Measurements from ENCODE around the gene GSK3B.
A peak's percentile ranks its signal among the peaks of the same experiment; 100 is the strongest.

The GSK3B gene

DNA sequence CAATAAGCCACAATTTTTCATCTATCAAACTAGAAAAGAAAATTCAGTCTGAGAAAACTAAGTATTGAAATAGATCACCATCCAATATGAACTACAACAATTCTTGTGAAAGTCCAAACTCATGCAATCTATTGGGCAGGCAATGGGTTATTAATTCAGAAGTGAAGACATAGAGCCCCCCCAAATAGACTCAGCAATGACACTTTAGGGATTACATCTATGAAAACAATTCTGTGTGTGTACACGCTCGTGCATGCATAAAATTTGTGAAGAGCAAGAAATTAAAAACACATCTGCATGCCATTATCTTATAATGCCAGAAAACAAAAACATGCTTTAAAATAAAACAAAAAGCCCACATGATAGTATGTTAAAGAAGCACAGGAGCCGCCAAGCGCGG is 161.0 kb downstream of the GSK3B start:
- H3K36me3 ChIP-seq (ENCODE audit: control insufficient read depth in 4 of 4, insufficient read depth in 4 of 4, low read length in 3 of 4), result peaks cover 0 to 5% (median 2%) of the 10 kb centered on the region in 4 experiments
- H3K27me3 ChIP-seq (replicated peaks in 2 of 5; ENCODE audit: control insufficient read depth in 4 of 5, insufficient read depth in 5 of 5, low read length in 4 of 5), result no peaks in the 10 kb centered on the region
- CTCF ChIA-PET, result interaction anchor here (0.6 kb wide), 1 partner anchor 47 kb away, joined by 3 read pairs; no protein-coding TSS in a partner anchor
- no peak overlapping the region for H3K4me3 ChIP-seq (ENCODE audit: control insufficient read depth in 1 of 7, extremely low read depth in 1 of 7, insufficient read depth in 4 of 7, low read depth in 2 of 7, low read length in 6 of 7)
- H3K4me1 ChIP-seq (ENCODE audit: control extremely low read depth in 1 of 4, control insufficient read depth in 4 of 4, insufficient read depth in 4 of 4, low read length in 3 of 4), result no peaks in the 10 kb centered on the region
- POLR2A ChIA-PET, result no interaction called here
- no peak for DNase-seq
- 94% methylated on average over 3 of the region's 5 CpGs for WGBS (ENCODE audit: insufficient coverage)
- H3K9me3 ChIP-seq (ENCODE audit: control extremely low read depth in 1 of 5, control insufficient read depth in 4 of 5, insufficient read depth in 2 of 5, low read depth in 1 of 5, low read length in 4 of 5), result peaks cover 0 to 8% (median 0%) of the 10 kb centered on the region in 5 experiments
- H3K27ac ChIP-seq (ENCODE audit: insufficient read depth in 1 of 2, low read depth in 1 of 2, low read length in 2 of 2, poor library complexity in 1 of 2, severe bottlenecking in 2 of 2), result no peak overlapping the region

DNA sequence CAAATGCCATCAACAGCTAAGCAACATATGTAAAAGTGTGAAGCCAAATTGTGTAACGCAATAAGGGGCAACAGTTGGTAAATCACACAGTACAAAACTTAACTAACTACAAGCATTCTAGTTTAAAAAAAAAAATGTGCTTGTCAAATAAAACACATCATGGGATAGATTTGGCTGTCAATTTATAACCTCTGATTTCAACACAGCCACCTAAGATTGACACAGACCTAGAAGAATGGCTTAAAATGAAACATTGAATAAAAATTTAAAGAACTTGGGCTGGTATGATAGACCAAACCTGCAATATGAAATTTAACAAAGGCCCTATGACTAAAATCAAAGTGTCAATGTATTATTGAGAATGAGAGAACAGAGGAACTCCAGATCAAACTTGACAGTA is 164.0 kb downstream of the GSK3B start:
- Histone ChIP-seq H3K4me1 (ENCODE audit: control extremely low read depth in 1 of 4, control insufficient read depth in 4 of 4, insufficient read depth in 4 of 4, low read length in 3 of 4) (no peaks in the 10 kb centered on the region), H3K9me3 (ENCODE audit: control extremely low read depth in 1 of 5, control insufficient read depth in 4 of 5, insufficient read depth in 2 of 5, low read depth in 1 of 5, low read length in 4 of 5) (peaks cover 0 to 7% (median 0%) of the 10 kb centered on the region in 5 experiments), H3K27me3 (replicated peaks in 2 of 5; ENCODE audit: control insufficient read depth in 4 of 5, insufficient read depth in 5 of 5, low read length in 4 of 5) (no peaks in the 10 kb centered on the region), H3K36me3 (ENCODE audit: control insufficient read depth in 4 of 4, insufficient read depth in 4 of 4, low read length in 3 of 4) (no peaks in the 10 kb centered on the region), H3K4me3 (ENCODE audit: control insufficient read depth in 1 of 7, extremely low read depth in 1 of 7, insufficient read depth in 4 of 7, low read depth in 2 of 7, low read length in 6 of 7) (no peak overlapping the region), H3K27ac (ENCODE audit: insufficient read depth in 1 of 2, low read depth in 1 of 2, low read length in 2 of 2, poor library complexity in 1 of 2, severe bottlenecking in 2 of 2) (no peak overlapping the region)
- POLR2A ChIA-PET, result no interaction called here
- no peak for DNase-seq
- CTCF ChIA-PET, result no interaction called here
- WGBS (ENCODE audit: insufficient coverage), result no CpG with 5 or more reads among the region's 1 CpG

DNA sequence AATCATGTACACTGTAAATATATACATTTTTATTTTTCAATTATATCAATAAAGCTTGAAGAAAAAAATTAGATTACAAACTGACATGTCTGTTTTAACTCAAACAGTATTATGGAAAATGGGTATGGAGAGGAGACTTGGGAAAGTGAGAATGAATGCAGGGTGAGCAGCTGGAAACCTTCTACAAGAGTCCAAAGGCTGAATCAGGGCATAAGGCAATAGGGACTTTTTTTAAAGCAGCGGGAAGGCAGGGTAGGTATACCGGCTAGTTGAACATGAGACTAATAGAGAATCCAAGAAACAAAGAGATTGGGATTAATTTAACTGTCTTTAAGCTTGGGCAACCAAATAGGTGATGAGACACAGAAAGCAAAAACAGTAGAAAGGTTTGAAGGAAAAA is 167.1 kb downstream of the GSK3B start:
- ChIA-PET POLR2A (interaction anchor here (0.6 kb wide), 1 partner anchor 21 kb away, joined by 3 read pairs; no protein-coding TSS in a partner anchor), CTCF (no interaction called here)
- Histone ChIP-seq H3K27me3 (replicated peaks in 2 of 5; ENCODE audit: control insufficient read depth in 4 of 5, insufficient read depth in 5 of 5, low read length in 4 of 5) (no peaks in the 10 kb centered on the region), H3K27ac (ENCODE audit: insufficient read depth in 1 of 2, low read depth in 1 of 2, low read length in 2 of 2, poor library complexity in 1 of 2, severe bottlenecking in 2 of 2) (no peak overlapping the region), H3K4me1 (ENCODE audit: control extremely low read depth in 1 of 4, control insufficient read depth in 4 of 4, insufficient read depth in 4 of 4, low read length in 3 of 4) (no peaks in the 10 kb centered on the region), H3K4me3 (ENCODE audit: control insufficient read depth in 1 of 7, extremely low read depth in 1 of 7, insufficient read depth in 4 of 7, low read depth in 2 of 7, low read length in 6 of 7) (no peak overlapping the region), H3K36me3 (ENCODE audit: control insufficient read depth in 4 of 4, insufficient read depth in 4 of 4, low read length in 3 of 4) (no peaks in the 10 kb centered on the region), H3K9me3 (ENCODE audit: control extremely low read depth in 1 of 5, control insufficient read depth in 4 of 5, insufficient read depth in 2 of 5, low read depth in 1 of 5, low read length in 4 of 5) (peaks cover 0 to 10% (median 2%) of the 10 kb centered on the region in 5 experiments)
- 95% methylated on average over 2 of the region's 2 CpGs for WGBS (ENCODE audit: insufficient coverage)
- no peak for DNase-seq

DNA sequence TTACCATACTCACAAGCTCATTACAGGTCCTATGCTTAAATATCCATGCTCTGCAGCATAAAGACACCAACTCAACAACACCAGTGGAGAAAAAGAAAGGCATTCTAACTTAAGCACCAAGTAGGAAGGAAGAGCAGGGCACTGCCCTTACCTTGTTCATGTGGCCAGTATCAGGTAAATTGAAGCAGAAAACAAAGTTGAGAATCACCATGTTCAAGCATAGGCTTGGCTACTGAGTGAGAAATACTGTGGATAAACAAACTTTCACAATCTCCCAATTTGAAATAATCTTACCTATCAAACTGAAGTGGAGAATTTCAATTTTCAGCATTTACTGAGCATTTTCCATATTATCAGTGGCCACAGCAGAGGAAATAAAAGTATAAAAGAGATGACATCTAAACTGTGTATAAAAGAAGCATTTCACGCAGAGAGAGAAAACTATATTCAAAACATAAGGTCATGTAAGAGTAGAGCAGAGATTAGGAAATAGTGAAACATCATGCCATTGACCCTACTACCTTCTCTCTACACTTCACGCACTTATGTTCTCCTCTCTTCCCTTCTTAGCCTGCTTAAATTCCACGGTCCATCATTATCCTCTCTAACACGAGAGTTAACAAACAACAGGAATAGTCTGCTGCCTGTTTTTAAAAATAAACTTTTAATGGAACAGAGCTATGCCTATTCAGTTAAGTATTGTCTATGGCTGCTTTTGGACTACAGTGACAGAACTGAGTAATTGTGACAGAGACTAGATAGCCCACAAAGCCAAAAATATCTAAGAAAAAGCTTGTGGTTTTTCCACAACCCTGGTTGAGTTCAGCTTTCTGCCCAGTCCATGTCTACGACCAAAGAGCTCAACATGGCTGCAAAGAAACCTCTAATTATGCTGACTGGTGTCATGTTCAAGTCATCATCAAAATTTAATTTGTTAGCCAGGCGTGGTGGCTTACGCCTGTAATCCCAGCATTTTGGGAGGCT is 169.8 kb downstream of the GSK3B start:
- Histone ChIP-seq H3K36me3 (ENCODE audit: control insufficient read depth in 4 of 4, insufficient read depth in 4 of 4, low read length in 3 of 4) (peaks cover 5 to 16% (median 8%) of the 10 kb centered on the region in 4 experiments), H3K27me3 (replicated peaks in 2 of 5; ENCODE audit: control insufficient read depth in 4 of 5, insufficient read depth in 5 of 5, low read length in 4 of 5) (no peaks in the 10 kb centered on the region), H3K9me3 (ENCODE audit: control extremely low read depth in 1 of 5, control insufficient read depth in 4 of 5, insufficient read depth in 2 of 5, low read depth in 1 of 5, low read length in 4 of 5) (peaks cover 0 to 18% (median 6%) of the 10 kb centered on the region in 5 experiments), H3K4me3 (ENCODE audit: control insufficient read depth in 1 of 7, extremely low read depth in 1 of 7, insufficient read depth in 4 of 7, low read depth in 2 of 7, low read length in 6 of 7) (no peak overlapping the region), H3K27ac (ENCODE audit: insufficient read depth in 1 of 2, low read depth in 1 of 2, low read length in 2 of 2, poor library complexity in 1 of 2, severe bottlenecking in 2 of 2) (no peak overlapping the region), H3K4me1 (ENCODE audit: control extremely low read depth in 1 of 4, control insufficient read depth in 4 of 4, insufficient read depth in 4 of 4, low read length in 3 of 4) (no peaks in the 10 kb centered on the region)
- no peak for DNase-seq
- CTCF ChIA-PET, result no interaction called here
- 96% methylated on average over 2 of the region's 7 CpGs for WGBS (ENCODE audit: insufficient coverage)
- POLR2A ChIA-PET, result no interaction called here

DNA sequence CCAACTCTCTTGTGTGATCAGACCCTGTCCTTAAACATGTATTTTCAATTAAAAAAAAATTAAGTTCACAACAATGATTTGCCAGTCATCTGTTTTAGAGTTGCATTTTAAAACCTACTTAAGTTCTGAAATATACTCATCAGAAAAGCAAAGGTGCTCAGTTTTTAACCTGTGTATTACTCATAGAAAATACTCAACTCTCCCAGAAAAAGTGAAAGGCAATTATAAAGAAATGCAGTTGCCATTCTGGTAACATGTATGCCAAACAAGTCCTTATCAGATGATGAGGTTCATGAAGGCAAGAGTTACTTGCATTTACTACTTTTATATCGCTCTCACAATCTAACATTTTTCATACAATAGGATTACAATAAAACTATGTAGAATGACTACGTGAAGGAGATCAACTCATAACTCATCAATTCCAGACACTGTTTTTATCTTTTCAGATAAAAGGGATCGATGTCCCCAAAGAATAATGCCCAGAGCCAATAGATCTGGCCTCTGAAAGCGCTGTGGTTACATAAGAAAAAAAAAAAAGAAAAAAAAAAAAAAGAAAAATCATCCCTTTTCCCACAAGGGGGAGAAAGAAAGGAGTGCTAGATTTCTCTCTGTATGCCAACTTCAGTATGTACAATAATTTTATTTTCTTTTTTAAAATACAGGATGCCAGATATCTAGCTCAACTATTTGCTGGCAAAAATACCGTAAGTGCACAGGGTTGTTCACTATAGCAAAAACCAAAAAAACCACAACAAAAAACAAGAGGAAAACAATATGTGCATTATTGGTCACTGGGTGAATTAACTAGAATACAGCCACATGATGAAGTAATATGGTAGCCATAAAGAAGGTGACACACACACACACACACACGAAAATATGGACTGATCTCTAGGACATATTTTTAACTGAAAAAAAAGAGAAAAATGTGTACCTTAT is 175.0 kb downstream of the GSK3B start:
- H3K4me3 ChIP-seq (ENCODE audit: control insufficient read depth in 1 of 7, extremely low read depth in 1 of 7, insufficient read depth in 4 of 7, low read depth in 2 of 7, low read length in 6 of 7), result no peak overlapping the region
- H3K27ac ChIP-seq (ENCODE audit: insufficient read depth in 1 of 2, low read depth in 1 of 2, low read length in 2 of 2, poor library complexity in 1 of 2, severe bottlenecking in 2 of 2), result no peak overlapping the region
- CTCF ChIA-PET, result interaction anchor here (1.2 kb wide), 1 partner anchor 40 kb away, joined by 3 read pairs; no protein-coding TSS in a partner anchor
- H3K9me3 ChIP-seq (ENCODE audit: control extremely low read depth in 1 of 5, control insufficient read depth in 4 of 5, insufficient read depth in 2 of 5, low read depth in 1 of 5, low read length in 4 of 5), result peaks cover 0 to 8% (median 4%) of the 10 kb centered on the region in 5 experiments
- no CpG with 5 or more reads among the region's 6 CpGs for WGBS (ENCODE audit: insufficient coverage)
- H3K36me3 ChIP-seq (ENCODE audit: control insufficient read depth in 4 of 4, insufficient read depth in 4 of 4, low read length in 3 of 4), result peaks cover 7 to 32% (median 8%) of the 10 kb centered on the region in 4 experiments
- POLR2A ChIA-PET, result no interaction called here
- peak in 2 of 3 donors; percentile 2 to 6 for DNase-seq
- no peaks in the 10 kb centered on the region for H3K27me3 ChIP-seq (replicated peaks in 2 of 5; ENCODE audit: control insufficient read depth in 4 of 5, insufficient read depth in 5 of 5, low read length in 4 of 5)
- H3K4me1 ChIP-seq (ENCODE audit: control extremely low read depth in 1 of 4, control insufficient read depth in 4 of 4, insufficient read depth in 4 of 4, low read length in 3 of 4), result no peaks in the 10 kb centered on the region

DNA sequence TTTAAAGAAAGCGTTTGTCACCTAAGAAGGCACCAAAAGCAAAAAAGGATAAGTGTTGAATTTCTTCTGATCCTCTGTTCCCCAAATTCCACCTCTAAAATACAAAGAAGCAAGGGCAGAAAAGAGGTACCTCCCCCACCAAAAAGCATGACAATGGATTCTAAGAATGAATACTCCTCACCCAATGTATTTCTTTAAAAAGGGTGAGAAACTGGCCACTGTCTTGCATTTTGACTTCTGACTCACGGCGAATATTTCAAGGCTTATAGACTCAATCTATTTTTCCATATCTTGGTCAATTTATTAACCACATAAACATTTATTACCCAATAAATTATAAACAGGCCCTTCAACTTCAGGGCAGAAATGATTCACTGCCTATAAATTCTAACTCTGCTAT is 181.2 kb downstream of the GSK3B start:
- POLR2A ChIA-PET, result no interaction called here
- no peak overlapping the region for H3K27ac ChIP-seq (ENCODE audit: insufficient read depth in 1 of 2, low read depth in 1 of 2, low read length in 2 of 2, poor library complexity in 1 of 2, severe bottlenecking in 2 of 2)
- H3K4me3 ChIP-seq (ENCODE audit: control insufficient read depth in 1 of 7, extremely low read depth in 1 of 7, insufficient read depth in 4 of 7, low read depth in 2 of 7, low read length in 6 of 7), result peak overlapping the region in 1 of 7 experiments; percentile 2
- CTCF ChIA-PET, result interaction anchor here (1.1 kb wide), 1 partner anchor 24 kb away, joined by 4 read pairs; no protein-coding TSS in a partner anchor
- peaks cover 9 to 42% (median 16%) of the 10 kb centered on the region in 4 experiments for H3K36me3 ChIP-seq (ENCODE audit: control insufficient read depth in 4 of 4, insufficient read depth in 4 of 4, low read length in 3 of 4)
- DNase-seq, result no peak
- no peaks in the 10 kb centered on the region for H3K9me3 ChIP-seq (ENCODE audit: control extremely low read depth in 1 of 5, control insufficient read depth in 4 of 5, insufficient read depth in 2 of 5, low read depth in 1 of 5, low read length in 4 of 5)
- H3K27me3 ChIP-seq (replicated peaks in 2 of 5; ENCODE audit: control insufficient read depth in 4 of 5, insufficient read depth in 5 of 5, low read length in 4 of 5), result no peaks in the 10 kb centered on the region
- H3K4me1 ChIP-seq (ENCODE audit: control extremely low read depth in 1 of 4, control insufficient read depth in 4 of 4, insufficient read depth in 4 of 4, low read length in 3 of 4), result peaks cover 0 to 2% (median 0%) of the 10 kb centered on the region in 4 experiments
- WGBS (ENCODE audit: insufficient coverage), result 100% methylated on average over 1 of the region's 3 CpGs
